Stomach smooth muscle (tissue), 2 donors: Measurements from ENCODE around the gene PAM16.

Experiments
- H3K27ac ChIP-seq: one replicate; pipeline ENCODE4 v1.7.0; 2013; ENCODE audit warnings: mild to moderate bottlenecking, low read length, inconsistent platforms
- H3K27me3 ChIP-seq, 2 donors: one replicate each; pipeline ENCODE4 v1.7.0; 2013; ENCODE audit warnings: low read length in 2 of 2; ENCODE audit not compliant: insufficient read depth in 2 of 2, control insufficient read depth in 1 of 2
- H3K36me3 ChIP-seq, 2 donors: one replicate each; pipeline ENCODE4 v1.7.0; 2013; ENCODE audit warnings: low read length in 2 of 2; ENCODE audit not compliant: control insufficient read depth in 2 of 2, insufficient read depth in 2 of 2
- H3K4me1 ChIP-seq: one replicate; pipeline ENCODE4 v1.7.0; 2013; ENCODE audit warnings: low read length; ENCODE audit not compliant: control insufficient read depth, insufficient read depth
- H3K4me3 ChIP-seq, 2 donors: one replicate each; pipeline ENCODE4 v1.7.0; 2013; ENCODE audit warnings: low read length in 2 of 2
- H3K9ac ChIP-seq, 2 donors: one replicate each; pipeline ENCODE4 v1.7.0; 2013; ENCODE audit warnings: low read length in 2 of 2, mild to moderate bottlenecking in 1 of 2
- H3K9me3 ChIP-seq, 2 donors: one replicate each; pipeline ENCODE4 v1.7.0; 2013; ENCODE audit warnings: low read length in 2 of 2; ENCODE audit not compliant: control insufficient read depth in 2 of 2
- donor health status: healthy.
- donor health status: Pancreatic carcinoma.

PAM16 gene

DNA sequence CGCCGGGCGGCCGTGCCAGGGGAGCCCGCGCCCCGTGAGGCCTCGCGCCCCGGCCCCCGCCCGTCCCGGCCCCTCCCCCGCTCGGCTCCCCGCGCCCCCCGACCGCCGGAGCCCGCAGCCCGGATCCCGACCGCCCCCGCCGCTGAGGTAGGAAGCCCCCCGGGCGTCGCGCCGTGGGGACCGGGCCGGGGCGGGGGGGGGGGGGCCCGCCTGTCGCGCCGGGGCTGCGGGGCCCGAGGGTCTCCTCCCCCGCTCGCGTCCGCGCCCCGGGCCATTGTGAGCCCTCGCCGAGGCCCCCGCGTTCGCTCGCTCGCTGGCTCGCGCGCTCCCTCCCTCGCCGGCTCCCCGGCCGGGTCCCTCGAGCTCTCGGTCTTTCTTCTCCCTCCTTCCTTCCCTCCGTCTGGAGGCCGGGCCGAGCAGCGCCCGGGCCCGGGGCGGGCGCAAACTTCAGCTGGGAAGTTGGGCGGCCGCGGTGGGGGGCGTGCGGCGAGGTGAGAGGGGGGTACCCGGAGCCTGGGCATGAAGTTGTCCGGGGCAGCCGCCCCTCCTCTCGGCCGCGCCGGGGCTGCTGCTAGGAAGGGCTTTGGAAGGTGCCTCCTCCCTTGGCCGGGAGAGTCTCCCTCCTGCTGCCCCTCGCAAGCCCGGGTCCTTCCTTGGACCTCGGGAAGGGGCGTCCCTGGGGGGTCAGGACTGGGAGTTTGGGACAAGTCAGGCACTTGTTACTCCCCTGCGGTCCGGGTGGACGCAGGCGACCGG lies 34.8 kb downstream of the PAM16 start:
- H3K36me3 ChIP-seq = no peaks in the 10 kb centered on the region
- peak overlapping the region; percentile 79 for H3K27ac ChIP-seq
- H3K9ac ChIP-seq = peak overlapping the region; percentile 61 to 64
- H3K4me1 ChIP-seq = peaks cover 56% of the 10 kb centered on the region
- peak overlapping the region; percentile 50 to 81 for H3K4me3 ChIP-seq
- H3K9me3 ChIP-seq = no peaks in the 10 kb centered on the region
- no peaks in the 10 kb centered on the region for H3K27me3 ChIP-seq

DNA sequence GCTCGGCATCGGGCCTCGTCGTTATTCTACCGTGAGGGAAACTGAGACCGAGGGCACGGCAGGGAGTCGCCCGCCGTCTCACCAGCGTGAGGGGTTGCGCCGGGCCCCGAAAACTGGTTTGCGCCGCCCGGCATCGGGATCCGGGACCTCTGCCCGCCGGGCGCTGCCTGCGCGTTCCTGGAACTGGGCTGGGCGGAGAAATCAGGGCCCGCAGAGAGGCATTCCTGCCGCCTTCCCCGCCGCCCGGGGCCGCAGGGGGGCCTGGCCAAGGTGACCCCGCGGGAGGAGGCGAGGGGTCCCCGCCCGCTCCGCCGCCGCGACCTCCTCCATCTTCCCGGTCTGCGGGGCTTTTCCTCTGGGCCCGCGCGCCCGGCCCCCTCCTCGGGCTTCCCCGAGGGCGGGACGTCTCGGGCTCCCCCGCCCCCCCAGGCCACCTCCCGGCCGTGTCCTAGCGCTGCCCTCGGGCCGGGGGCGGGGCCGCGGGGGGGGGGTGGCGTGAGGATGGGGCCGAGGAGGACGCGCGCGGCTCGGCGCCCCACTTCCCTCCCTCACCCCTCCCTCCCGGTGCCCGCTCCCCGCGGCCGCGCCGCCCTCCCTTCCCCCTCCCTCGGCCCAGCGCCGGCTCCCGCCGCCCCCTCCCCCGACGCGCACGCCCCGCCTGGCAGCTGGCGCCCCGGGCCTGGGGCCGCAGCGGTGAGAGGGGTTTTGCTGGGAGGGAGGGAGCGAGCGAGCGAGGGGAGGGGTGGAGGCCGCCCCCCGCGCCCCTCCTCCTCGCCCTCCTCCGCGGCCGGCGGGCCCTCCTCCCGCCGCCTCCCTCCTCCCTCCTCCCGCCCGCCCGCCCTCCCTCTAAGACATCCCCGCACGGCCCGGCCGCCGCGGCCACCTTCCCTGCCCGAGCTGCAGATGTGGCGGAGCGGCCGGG lies 35.7 kb downstream of the PAM16 start, which contains the start of gene GLIS2:
GLIS2 (plus strand) TSS at position 882 of the 922 bp plus-strand sequence. CDS start 16,214 bp downstream, outside the sequence.
- H3K9me3 ChIP-seq = no peaks in the 10 kb centered on the region
- peaks cover 47% of the 10 kb centered on the region for H3K4me1 ChIP-seq
- H3K27me3 ChIP-seq = no peaks in the 10 kb centered on the region
- H3K4me3 ChIP-seq = peak within 1 kb of the TSS; percentile 76 to 81
- H3K27ac ChIP-seq = peak within 1 kb of the TSS; percentile 90
- no peaks in the 10 kb centered on the region for H3K36me3 ChIP-seq
- peak within 1 kb of the TSS; percentile 87 for H3K9ac ChIP-seq

DNA sequence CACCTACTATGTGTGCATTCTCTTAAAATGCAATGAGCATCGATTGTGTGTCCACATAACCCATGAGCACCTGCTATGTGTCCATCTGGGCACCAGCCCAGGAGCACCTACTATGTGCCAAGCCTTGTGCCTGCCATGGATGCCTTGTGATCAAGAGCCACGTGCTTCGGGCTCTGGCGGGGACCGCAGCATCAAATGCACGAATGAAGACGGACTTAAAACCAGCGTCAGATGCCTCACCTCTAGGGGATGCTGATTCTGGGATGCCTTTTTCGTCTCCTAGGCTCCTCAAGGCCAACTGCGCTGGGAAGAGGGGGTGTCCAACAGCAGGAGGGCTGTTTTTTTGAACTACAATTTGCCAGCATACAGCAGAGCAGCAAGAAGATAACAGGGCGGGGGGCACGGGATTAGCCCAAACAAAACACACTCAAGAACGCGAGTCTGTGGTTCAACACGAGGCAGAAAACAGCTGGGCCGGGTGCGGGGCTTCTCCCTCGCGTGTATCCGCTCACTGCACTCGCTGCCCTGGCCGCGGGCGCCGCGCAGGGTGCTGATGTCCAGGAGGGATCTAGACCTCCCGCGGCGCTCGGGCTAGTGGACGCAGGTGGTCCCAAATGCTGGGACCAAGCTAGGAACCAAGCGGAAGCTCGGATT lies 36.5 kb downstream of the PAM16 start:
- Histone ChIP-seq H3K4me1 (peaks cover 46% of the 10 kb centered on the region), H3K9ac (peak overlapping the region; percentile 87), H3K4me3 (peak overlapping the region; percentile 74 to 76), H3K36me3 (no peaks in the 10 kb centered on the region), H3K9me3 (no peaks in the 10 kb centered on the region), H3K27me3 (no peaks in the 10 kb centered on the region), H3K27ac (peak overlapping the region; percentile 90)

DNA sequence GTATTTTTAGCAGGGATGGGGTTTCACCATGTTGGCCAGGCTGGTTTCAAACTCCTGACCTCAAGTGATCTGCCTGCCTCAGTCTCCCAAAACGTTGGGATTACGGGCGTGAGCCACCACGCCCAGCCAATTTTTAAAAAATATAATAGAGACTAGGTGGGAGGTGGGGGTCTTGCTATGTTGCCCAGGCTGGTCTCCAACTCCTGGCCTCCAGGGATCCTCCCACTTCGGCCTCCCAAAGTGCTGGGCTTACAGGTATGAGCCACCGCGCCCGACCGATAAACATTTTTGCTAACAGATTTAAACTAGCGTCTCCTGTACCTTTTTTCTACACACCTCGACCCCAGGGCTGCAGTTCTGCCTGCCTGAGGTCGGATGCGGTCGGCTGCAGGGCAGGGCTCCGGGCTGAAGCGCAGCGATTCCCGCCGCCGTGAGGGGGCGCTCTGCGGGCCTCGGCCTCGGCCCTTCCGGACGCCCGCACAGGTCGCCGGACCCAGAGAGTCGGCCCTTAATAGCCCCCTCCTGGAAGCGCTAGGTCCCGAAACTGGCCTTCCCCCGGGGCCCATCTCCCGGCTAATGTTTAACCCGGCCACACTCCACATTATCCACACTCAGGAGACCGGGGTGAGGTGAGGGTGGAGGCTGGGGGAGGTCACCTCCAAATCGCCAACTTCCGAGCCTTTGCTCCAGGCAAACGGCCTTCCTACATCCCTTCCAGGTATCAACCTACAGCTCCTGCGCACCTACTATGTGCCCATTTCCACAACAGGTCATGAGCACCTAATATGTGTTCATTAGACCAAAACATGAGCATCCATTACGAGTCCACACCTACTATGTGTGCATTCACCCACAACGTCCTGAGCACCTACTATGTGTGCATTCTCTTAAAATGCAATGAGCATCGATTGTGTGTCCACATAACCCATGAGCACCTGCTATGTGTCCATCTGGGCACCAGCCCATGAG lies 37.3 kb downstream of the PAM16 start:
- peak overlapping the region in 1 of 2 donors; percentile 29 for H3K4me3 ChIP-seq
- H3K36me3 ChIP-seq = no peaks in the 10 kb centered on the region
- no peaks in the 10 kb centered on the region for H3K27me3 ChIP-seq
- no peaks in the 10 kb centered on the region for H3K9me3 ChIP-seq
- peak overlapping the region; percentile 90 for H3K27ac ChIP-seq
- H3K9ac ChIP-seq = no peak overlapping the region
- H3K4me1 ChIP-seq = peaks cover 42% of the 10 kb centered on the region

DNA sequence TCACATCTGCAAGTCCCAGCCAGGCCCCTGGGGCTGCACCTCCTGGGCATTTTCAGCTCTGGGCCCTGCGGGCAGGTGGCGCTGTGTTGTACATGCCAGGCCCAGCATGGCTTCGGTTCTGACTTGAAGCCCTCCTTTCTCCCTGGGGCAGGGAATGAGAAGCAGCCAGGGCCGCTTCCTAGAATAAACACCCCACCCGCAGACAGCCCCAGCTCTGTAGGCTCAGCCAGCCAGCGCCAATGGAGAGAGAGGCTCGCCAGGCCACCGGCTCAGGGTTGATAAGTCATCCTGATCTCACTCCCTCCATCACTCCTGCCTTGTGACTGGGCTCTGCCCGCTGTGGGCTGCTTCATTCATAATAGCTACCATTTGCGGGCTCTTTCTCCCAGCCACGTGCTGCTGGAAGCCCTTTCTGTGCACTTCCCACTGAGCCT lies 41.3 kb downstream of the PAM16 start:
- Histone ChIP-seq H3K27me3 (no peaks in the 10 kb centered on the region), H3K4me1 (peaks cover 22% of the 10 kb centered on the region), H3K9me3 (no peaks in the 10 kb centered on the region), H3K4me3 (no peak overlapping the region), H3K9ac (peak overlapping the region in 1 of 2 donors; percentile 13), H3K27ac (peak overlapping the region; percentile 64), H3K36me3 (no peaks in the 10 kb centered on the region)

DNA sequence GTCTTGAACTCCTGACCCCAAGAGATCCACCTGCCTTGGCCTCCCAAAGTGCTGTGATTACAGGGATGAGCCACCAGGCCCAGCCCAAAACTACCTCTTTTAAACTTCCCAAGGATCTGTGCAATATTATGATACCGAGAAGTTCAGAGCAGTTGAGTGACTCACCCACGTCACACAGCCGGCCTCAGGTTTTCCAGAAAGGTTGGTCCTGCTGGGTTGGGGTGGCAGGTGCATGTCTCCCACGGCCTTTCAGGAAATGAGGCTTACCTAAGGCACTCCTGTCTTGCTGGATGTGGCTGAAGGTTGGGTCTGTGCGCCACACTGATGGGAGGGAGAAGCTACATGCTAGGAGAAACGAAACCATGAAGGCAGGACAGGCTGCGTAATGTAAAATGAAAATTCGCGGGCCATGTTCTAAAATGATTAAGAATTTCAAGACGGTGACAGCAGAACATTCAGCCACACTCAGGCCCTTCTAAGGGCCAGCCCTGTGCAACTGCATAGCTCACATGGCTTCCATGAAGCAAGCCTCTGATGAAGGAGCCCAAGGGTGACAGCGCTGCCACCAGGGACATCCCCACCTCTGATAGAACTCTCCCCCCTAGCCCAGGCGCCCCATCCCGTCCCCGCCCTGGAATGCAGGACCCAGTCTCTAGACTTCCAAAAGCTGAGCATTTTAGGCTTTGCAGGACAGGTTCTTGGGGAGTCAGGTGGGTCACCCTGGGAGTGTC lies 41.9 kb downstream of the PAM16 start:
- Histone ChIP-seq H3K9ac (no peak overlapping the region), H3K27ac (peak overlapping the region; percentile 64)

DNA sequence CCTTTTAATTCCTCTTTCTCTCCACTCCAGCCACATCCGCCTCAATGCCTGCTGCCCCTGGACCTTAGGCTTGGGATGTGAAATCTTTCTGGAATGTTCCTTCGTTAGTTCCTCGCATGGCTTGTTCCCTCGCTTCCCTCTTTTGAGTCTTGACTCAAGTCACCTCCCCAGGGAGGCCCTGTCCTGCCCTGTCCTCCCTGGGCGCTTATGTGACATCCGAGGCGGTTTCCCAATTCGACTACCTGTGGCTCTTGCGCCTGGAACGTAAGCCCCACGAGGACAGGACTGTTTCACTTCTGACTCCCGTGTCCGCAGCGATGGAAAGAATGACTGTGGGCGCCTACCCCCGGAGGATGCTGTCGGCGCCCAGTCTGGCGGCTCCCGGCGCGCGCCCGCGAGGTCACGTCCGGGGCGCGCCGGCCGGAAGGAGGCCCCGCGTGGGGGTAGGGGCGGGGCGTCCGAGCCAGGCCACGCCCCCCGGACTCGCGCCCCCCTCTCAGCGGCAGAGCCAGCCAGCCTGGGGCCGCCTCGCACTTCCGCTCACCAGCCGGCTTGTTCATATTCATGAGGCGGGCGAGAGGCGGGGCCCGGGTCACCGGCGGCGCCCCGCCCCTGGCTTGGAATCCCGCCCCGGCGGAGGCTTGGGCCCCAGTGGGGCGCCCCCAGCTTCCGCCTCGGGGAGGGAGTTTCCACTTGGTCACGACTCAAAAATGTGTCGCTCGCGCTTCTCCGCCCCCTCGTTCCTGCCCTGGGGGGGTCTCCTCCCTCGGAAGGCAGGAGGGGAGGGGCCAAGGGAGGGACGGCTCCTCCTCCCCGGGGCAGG lies 43.7 kb downstream of the PAM16 start:
- H3K4me3 ChIP-seq = peak overlapping the region; percentile 77 to 80
- no peaks in the 10 kb centered on the region for H3K27me3 ChIP-seq
- H3K36me3 ChIP-seq = no peaks in the 10 kb centered on the region
- H3K27ac ChIP-seq = peak overlapping the region; percentile 87
- H3K9ac ChIP-seq = peak overlapping the region; percentile 53 to 55
- H3K4me1 ChIP-seq = peaks cover 17% of the 10 kb centered on the region
- H3K9me3 ChIP-seq = no peaks in the 10 kb centered on the region

More for the DNA sequence above, 41.9 kb downstream of the PAM16 start:
- no peaks in the 10 kb centered on the region for H3K27me3 ChIP-seq
- no peaks in the 10 kb centered on the region for H3K36me3 ChIP-seq
- H3K4me3 ChIP-seq = no peak overlapping the region
- no peaks in the 10 kb centered on the region for H3K9me3 ChIP-seq
- peaks cover 17% of the 10 kb centered on the region for H3K4me1 ChIP-seq

DNA sequence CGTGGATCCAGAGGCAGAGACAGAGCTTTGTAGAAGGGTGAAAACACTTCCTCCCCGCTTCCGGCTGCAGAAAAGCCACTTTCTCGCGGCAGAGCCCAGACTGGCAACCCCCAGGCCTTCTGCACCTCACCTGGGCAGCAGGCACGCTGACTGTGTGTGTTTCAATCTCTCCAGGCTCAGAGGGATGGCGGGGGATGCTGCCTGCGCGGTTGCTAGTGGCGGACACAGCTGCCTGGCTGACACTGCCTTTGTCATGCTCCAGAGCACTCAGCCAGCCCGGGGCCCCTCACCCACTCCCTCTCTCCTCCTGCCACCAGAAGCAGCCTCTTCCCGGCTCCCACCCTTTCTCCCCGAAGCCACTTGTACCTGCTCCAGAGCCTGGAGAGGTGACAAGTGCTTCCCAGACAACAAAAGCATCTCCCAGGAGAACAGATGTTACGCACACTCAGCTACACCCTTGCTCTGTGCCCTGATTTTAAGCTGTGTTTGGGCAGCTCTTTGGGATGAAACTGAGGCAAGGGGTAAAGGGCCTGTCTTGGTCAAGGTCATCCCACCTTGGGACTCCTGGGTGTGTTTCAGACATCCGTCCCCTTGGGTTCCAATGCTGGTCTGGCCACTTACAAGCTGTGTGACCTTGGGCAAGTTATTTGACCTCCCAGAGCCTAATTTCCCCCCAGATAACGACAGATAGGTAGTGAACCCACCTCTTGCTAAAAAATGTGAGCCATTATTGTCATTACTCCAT lies 44.5 kb downstream of the PAM16 start:
- peak overlapping the region; percentile 29 to 53 for H3K9ac ChIP-seq
- peak overlapping the region; percentile 77 to 80 for H3K4me3 ChIP-seq

More for the DNA sequence above, 44.5 kb downstream of the PAM16 start:
- H3K36me3 ChIP-seq = no peaks in the 10 kb centered on the region
- H3K4me1 ChIP-seq = peaks cover 17% of the 10 kb centered on the region
- H3K27me3 ChIP-seq = no peaks in the 10 kb centered on the region
- H3K9me3 ChIP-seq = no peaks in the 10 kb centered on the region
- peak overlapping the region; percentile 87 for H3K27ac ChIP-seq
